Ovary (tissue), 3 donors: ENCODE results near the gene SERAC1.

Experiments
- EP300 ChIP-seq: sonication (generic); formaldehyde crosslinking; IDR thresholded peaks from one replicate; pipeline ENCODE4 v1.6.1; 2017; ENCODE audit warnings: antibody characterized with exemption
- POLR2A ChIP-seq: fragments of 450-650 bp; IDR thresholded peaks from one replicate; pipeline ENCODE4 v1.6.1; 2017; ENCODE audit warnings: antibody characterized with exemption, mild to moderate bottlenecking, moderate library complexity
- TF ChIP-seq, protein P1 (sequence below), 3 donors: fragments of 450-650 bp in 2 of 3; fragments of 200-600 bp in 1 of 3; IDR thresholded peaks; one replicate each; pipeline versions ENCODE4 v1.5.1 to v1.8.0; 2016 to 2022; ENCODE audit warnings: antibody characterized with exemption in 3 of 3, mild to moderate bottlenecking in 1 of 3
- donor health status: DM: no; HTN: no; CAD: no.

- TF ChIP-seq, protein P1, sequence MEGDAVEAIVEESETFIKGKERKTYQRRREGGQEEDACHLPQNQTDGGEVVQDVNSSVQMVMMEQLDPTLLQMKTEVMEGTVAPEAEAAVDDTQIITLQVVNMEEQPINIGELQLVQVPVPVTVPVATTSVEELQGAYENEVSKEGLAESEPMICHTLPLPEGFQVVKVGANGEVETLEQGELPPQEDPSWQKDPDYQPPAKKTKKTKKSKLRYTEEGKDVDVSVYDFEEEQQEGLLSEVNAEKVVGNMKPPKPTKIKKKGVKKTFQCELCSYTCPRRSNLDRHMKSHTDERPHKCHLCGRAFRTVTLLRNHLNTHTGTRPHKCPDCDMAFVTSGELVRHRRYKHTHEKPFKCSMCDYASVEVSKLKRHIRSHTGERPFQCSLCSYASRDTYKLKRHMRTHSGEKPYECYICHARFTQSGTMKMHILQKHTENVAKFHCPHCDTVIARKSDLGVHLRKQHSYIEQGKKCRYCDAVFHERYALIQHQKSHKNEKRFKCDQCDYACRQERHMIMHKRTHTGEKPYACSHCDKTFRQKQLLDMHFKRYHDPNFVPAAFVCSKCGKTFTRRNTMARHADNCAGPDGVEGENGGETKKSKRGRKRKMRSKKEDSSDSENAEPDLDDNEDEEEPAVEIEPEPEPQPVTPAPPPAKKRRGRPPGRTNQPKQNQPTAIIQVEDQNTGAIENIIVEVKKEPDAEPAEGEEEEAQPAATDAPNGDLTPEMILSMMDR (IDR thresholded peaks at IDR 0.05) = no peak
- TF ChIP-seq EP300 (no peak), POLR2A (no peak)
These were observed 73.0 kb downstream of the SERAC1 start for GRCh38 chr6:158095031-158095430.
